Gastroesophageal sphincter (tissue), 4 donors: ENCODE results near the gene SCAF8. TPM values are rescaled to one million over a fixed set of nuclear protein-coding genes. Genes with fewer than 3 reads are reported as not detected.

ENCODE experiments used
- ATAC-seq: fragments of 150-250 bp; one replicate; pipeline ENCODE4 v1.9.1; 2016; ENCODE audit warnings: mild to moderate bottlenecking, moderate library complexity
- H3K27ac ChIP-seq, 4 donors: fragments of 200-600 bp; sonication (generic) in 3 of 4; 1 replicate in 3 of 4; 2 replicates in 1 of 4; pipeline ENCODE4 v1.5.1; 2016 to 2019
- H3K27me3 ChIP-seq: fragments of 200-600 bp; sonication (generic); one replicate; pipeline ENCODE4 v1.5.1; 2019
- H3K36me3 ChIP-seq, 2 donors: fragments of 200-600 bp; sonication (generic); one replicate each; pipeline ENCODE4 v1.5.1; 2019; ENCODE audit warnings: control low read depth in 1 of 2
- H3K4me1 ChIP-seq, 3 donors: fragments of 200-600 bp; sonication (generic); 1 replicate in 2 of 3; 2 replicates in 1 of 3; pipeline ENCODE4 v1.5.1; 2016 to 2019; ENCODE audit warnings: control low read depth in 2 of 3
- H3K4me3 ChIP-seq, 2 donors: fragments of 200-600 bp; sonication (generic); one replicate each; pipeline ENCODE4 v1.5.1; 2019; ENCODE audit warnings: mild to moderate bottlenecking in 1 of 2, moderate library complexity in 1 of 2
- H3K9me3 ChIP-seq, 3 donors: fragments of 200-600 bp; sonication (generic); one replicate each; pipeline ENCODE4 v1.5.1; 2017 to 2019; ENCODE audit warnings: control low read depth in 2 of 3
- CTCF ChIP-seq, 4 experiments: fragments of 200-600 bp in 2 of 4; fragments of 450-650 bp in 2 of 4; sonication (generic) in 1 of 4; IDR thresholded peaks; one replicate each; pipeline ENCODE4 v1.5.1; 2017 to 2019; ENCODE audit warnings: antibody characterized with exemption in 4 of 4, mild to moderate bottlenecking in 2 of 4, moderate library complexity in 2 of 4
- EP300 ChIP-seq: sonication (generic); formaldehyde crosslinking; IDR thresholded peaks from one replicate; pipeline ENCODE4 v1.6.1; 2017; ENCODE audit warnings: antibody characterized with exemption, mild to moderate bottlenecking
- POLR2A ChIP-seq, 2 donors: fragments of 450-650 bp; IDR thresholded peaks; one replicate each; pipeline ENCODE4 v1.6.1; 2017; ENCODE audit warnings: antibody characterized with exemption in 2 of 2, mild to moderate bottlenecking in 2 of 2, moderate library complexity in 1 of 2
- POLR2AphosphoS5 ChIP-seq: sonication (generic); formaldehyde crosslinking; IDR thresholded peaks from one replicate; pipeline ENCODE4 v1.6.1; 2017; ENCODE audit warnings: antibody characterized with exemption
- WGBS, 2 donors: methylation state at CpG; one replicate each; pipeline ENCODE4 v1.1.5; 2018; ENCODE audit warnings: low coverage in 1 of 2; 5-methylcytosine and 5-hydroxymethylcytosine counted together
- total RNA-seq, 4 donors: library from RNA; depleted of rRNA; stranded (reverse); fragments of >200 nt; gene quantifications; one replicate each; pipeline ENCODE4 v1.1.0, GENCODE V29; 2016

SCAF8 gene
- total RNA-seq, 4 donors from 2014 or later = 38.5 to 56.8 (median 42.5) TPM

- 86 to 94% methylated on average over 3 to 9 of the region's 11 CpGs for WGBS, 2 donors
- ATAC-seq = no peak
Observed at GRCh38 chr6:154862536-154862935, 129.3 kb downstream of the SCAF8 start.

DNA sequence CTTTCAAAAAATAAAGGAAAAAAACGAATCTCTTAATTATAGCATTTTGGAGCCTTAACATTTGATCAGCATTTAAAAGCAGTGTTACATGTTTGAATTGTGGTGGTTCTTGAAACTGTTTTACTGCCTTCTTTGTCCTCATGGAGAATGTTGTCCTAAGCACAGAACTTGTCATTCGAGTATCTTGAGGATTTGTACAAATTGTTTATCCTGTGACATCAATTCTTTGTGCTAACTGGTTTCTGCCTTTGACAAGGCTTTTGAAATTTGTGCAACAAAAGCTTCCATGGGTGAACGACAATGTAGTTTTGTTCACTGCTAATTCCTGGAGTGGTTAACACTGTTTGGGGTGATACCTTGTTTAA lies 130.8 kb downstream of the SCAF8 start:
- WGBS, 2 donors = 62 to 69% methylated on average over 3 of the region's 3 CpGs
- Histone ChIP-seq H3K27me3 (no peaks in the 10 kb centered on the region), H3K9me3 (no peaks in the 10 kb centered on the region), H3K27ac (no peak overlapping the region), H3K4me1 (peaks cover 0 to 5% (median 0%) of the 10 kb centered on the region in 3 donors), H3K4me3 (no peak overlapping the region), H3K36me3 (peaks cover 0 to 3% of the 10 kb centered on the region in 2 donors)
- no peak for ATAC-seq
- TF ChIP-seq EP300 (no peak), CTCF (IDR thresholded peaks at IDR 0.05) (no peak), POLR2A (IDR thresholded peaks at IDR 0.05) (no peak), POLR2AphosphoS5 (no peak)

More at GRCh38 chr6:154862536-154862935, 129.3 kb downstream of the SCAF8 start:
- no peak overlapping the region for H3K27ac ChIP-seq
- no peaks in the 10 kb centered on the region for H3K4me1 ChIP-seq
- H3K9me3 ChIP-seq = no peaks in the 10 kb centered on the region
- peaks cover 0 to 3% of the 10 kb centered on the region in 2 donors for H3K36me3 ChIP-seq
- H3K4me3 ChIP-seq = no peak overlapping the region
- no peaks in the 10 kb centered on the region for H3K27me3 ChIP-seq
- TF ChIP-seq CTCF (IDR thresholded peaks at IDR 0.05) (no peak), EP300 (no peak), POLR2A (IDR thresholded peaks at IDR 0.05) (no peak)

- ATAC-seq = no peak
- Histone ChIP-seq H3K4me3 (no peak overlapping the region), H3K36me3 (peaks cover 0 to 3% of the 10 kb centered on the region in 2 donors), H3K27ac (no peak overlapping the region), H3K27me3 (no peaks in the 10 kb centered on the region), H3K9me3 (no peaks in the 10 kb centered on the region), H3K4me1 (peaks cover 0 to 5% (median 0%) of the 10 kb centered on the region in 3 donors)
- WGBS, 2 donors = 75 to 77% methylated on average over 2 to 3 of the region's 4 CpGs
- TF ChIP-seq POLR2AphosphoS5 (no peak), POLR2A (IDR thresholded peaks at IDR 0.05) (no peak), EP300 (no peak), CTCF (IDR thresholded peaks at IDR 0.05) (no peak)
Observed at GRCh38 chr6:154865291-154865690, 132.1 kb downstream of the SCAF8 start.

GRCh38 chr6:154868143-154868594 lies 135.0 kb downstream of the SCAF8 start:
- Histone ChIP-seq H3K4me3 (no peak overlapping the region), H3K9me3 (no peaks in the 10 kb centered on the region), H3K27ac (no peak overlapping the region), H3K27me3 (no peaks in the 10 kb centered on the region), H3K4me1 (peaks cover 0 to 5% (median 0%) of the 10 kb centered on the region in 3 donors), H3K36me3 (no peaks in the 10 kb centered on the region)
- no peak for ATAC-seq
- 30 to 38% methylated on average over 6 of the region's 6 CpGs for WGBS, 2 donors
- TF ChIP-seq EP300 = no peak
- peak; percentile 63 to 72 (median 66) for TF ChIP-seq CTCF (IDR thresholded peaks at IDR 0.05)

- Histone ChIP-seq H3K9me3 (no peaks in the 10 kb centered on the region), H3K4me1 (peaks cover 0 to 14% (median 0%) of the 10 kb centered on the region in 3 donors), H3K27ac (no peak overlapping the region), H3K27me3 (no peaks in the 10 kb centered on the region), H3K4me3 (no peak overlapping the region), H3K36me3 (no peaks in the 10 kb centered on the region)
- WGBS, 2 donors = 66 to 89% methylated on average over 2 to 8 of the region's 8 CpGs
- no peak for ATAC-seq
- TF ChIP-seq POLR2A (IDR thresholded peaks at IDR 0.05) (no peak), CTCF (IDR thresholded peaks at IDR 0.05) (no peak), EP300 (no peak), POLR2AphosphoS5 (no peak)
Observed at GRCh38 chr6:154872542-154873114, 139.4 kb downstream of the SCAF8 start.
